ENCODE results near the gene B9D1. TPM values are rescaled to one million over a fixed set of nuclear protein-coding genes. Genes with fewer than 3 reads are reported as not detected.
A peak's percentile ranks its signal among the peaks of the same experiment; 100 is the strongest.

The B9D1 gene
- total RNA-seq, 1 donor: 21.0 TPM

DNA sequence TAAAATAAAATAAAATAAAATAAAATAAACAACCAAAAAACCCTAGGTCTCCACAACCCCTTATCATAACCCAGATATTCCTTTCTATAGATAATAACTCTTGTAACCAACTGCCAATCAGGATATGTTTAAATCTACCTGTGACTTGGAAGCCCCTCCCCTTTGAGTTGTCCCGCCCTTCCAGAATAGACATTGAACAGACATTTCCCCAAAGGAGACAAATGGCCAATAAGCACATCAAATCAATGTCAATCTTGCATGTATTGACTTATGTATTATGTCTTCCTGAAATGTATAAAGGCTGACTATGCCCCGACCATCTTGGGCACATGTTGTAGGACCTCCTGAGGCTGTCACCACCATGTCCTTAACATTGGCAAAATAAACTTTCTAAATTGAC, 14.3 kb upstream of the B9D1 start:
- peaks cover 41% of the 10 kb centered on the region for H3K79me2 ChIP-seq (ENCODE audit: insufficient read depth, low read length)
- H3K27me3 ChIP-seq (ENCODE audit: insufficient read depth, low read length): no peaks in the 10 kb centered on the region
- H3K4me2 ChIP-seq (ENCODE audit: insufficient read depth, low read length): peak overlapping the region; percentile 98
- H2AFZ ChIP-seq (ENCODE audit: low read length): peak overlapping the region; percentile 99
- H3K4me3 ChIP-seq (ENCODE audit: insufficient read depth, low read length): peak overlapping the region; percentile 96
- H3K36me3 ChIP-seq (ENCODE audit: insufficient read depth, low read length): peaks cover 27% of the 10 kb centered on the region
- no peak for DNase-seq (ENCODE audit: insufficient read length, low spot score, missing footprints)
- H3K9me3 ChIP-seq (ENCODE audit: low read depth, low read length): no peaks in the 10 kb centered on the region
- H3K4me1 ChIP-seq (ENCODE audit: insufficient read depth, low read length): peaks cover 21% of the 10 kb centered on the region
- H3K27ac ChIP-seq (ENCODE audit: low read depth, low read length): peak overlapping the region; percentile 98
- TF ChIP-seq, protein P1, sequence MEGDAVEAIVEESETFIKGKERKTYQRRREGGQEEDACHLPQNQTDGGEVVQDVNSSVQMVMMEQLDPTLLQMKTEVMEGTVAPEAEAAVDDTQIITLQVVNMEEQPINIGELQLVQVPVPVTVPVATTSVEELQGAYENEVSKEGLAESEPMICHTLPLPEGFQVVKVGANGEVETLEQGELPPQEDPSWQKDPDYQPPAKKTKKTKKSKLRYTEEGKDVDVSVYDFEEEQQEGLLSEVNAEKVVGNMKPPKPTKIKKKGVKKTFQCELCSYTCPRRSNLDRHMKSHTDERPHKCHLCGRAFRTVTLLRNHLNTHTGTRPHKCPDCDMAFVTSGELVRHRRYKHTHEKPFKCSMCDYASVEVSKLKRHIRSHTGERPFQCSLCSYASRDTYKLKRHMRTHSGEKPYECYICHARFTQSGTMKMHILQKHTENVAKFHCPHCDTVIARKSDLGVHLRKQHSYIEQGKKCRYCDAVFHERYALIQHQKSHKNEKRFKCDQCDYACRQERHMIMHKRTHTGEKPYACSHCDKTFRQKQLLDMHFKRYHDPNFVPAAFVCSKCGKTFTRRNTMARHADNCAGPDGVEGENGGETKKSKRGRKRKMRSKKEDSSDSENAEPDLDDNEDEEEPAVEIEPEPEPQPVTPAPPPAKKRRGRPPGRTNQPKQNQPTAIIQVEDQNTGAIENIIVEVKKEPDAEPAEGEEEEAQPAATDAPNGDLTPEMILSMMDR (IDR thresholded peaks at IDR 0.05; ENCODE audit: extremely low read depth, low read depth, low read length): no peak
- peaks cover 8% of the 10 kb centered on the region for H4K20me1 ChIP-seq (ENCODE audit: insufficient read depth, low read length)

DNA sequence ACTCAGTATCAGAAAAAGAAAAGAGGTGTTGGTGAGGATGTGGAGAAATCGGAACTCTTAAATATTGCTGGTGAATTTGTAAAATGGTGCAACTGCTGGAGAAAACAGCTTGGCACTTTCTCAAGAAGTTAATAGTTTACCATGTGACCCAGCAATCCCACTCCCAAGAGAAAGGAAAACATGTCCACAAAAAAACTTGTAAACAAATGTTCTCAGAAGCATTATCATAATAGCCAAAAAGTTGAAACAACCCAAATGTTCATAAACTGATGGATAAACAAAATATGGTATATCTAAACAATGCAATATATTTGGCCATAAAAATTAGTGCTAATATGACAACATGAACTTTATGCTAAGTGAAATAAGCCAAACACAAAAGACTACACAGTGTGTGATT, 13.2 kb upstream of the B9D1 start:
- no peak overlapping the region for H3K27ac ChIP-seq (ENCODE audit: low read depth, low read length)
- TF ChIP-seq, protein P1 (IDR thresholded peaks at IDR 0.05; ENCODE audit: extremely low read depth, low read depth, low read length): no peak
- H3K9me3 ChIP-seq (ENCODE audit: low read depth, low read length): no peaks in the 10 kb centered on the region
- peaks cover 8% of the 10 kb centered on the region for H4K20me1 ChIP-seq (ENCODE audit: insufficient read depth, low read length)
- H3K4me3 ChIP-seq (ENCODE audit: insufficient read depth, low read length): no peak overlapping the region
- DNase-seq (ENCODE audit: insufficient read length, low spot score, missing footprints): no peak
- no peak overlapping the region for H2AFZ ChIP-seq (ENCODE audit: low read length)
- H3K4me2 ChIP-seq (ENCODE audit: insufficient read depth, low read length): no peak overlapping the region
- H3K36me3 ChIP-seq (ENCODE audit: insufficient read depth, low read length): peaks cover 17% of the 10 kb centered on the region
- H3K4me1 ChIP-seq (ENCODE audit: insufficient read depth, low read length): peaks cover 21% of the 10 kb centered on the region
- H3K27me3 ChIP-seq (ENCODE audit: insufficient read depth, low read length): no peaks in the 10 kb centered on the region
- peaks cover 35% of the 10 kb centered on the region for H3K79me2 ChIP-seq (ENCODE audit: insufficient read depth, low read length)

DNA sequence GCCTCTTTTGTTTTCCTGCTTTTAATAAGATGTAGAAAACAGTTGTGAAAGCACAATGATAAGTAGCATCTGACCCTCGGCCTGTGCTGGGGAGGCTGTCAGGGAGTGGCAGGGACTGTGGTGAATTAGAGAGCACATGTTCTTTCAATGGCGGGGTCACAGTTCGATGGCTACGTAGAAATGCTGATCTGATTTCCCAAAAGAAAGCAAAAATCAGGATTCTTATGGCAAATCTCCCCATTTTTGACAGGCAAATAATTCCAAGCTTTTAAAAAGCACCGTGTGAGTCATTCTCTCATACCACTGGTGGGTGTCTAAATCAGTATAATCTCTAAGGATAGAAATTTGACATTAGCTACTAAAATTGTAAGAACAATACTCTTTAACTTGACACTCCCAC, 11.6 kb upstream of the B9D1 start:
- Histone ChIP-seq H3K79me2 (ENCODE audit: insufficient read depth, low read length) (peaks cover 19% of the 10 kb centered on the region), H3K4me1 (ENCODE audit: insufficient read depth, low read length) (peaks cover 13% of the 10 kb centered on the region), H3K36me3 (ENCODE audit: insufficient read depth, low read length) (peaks cover under 1% of the 10 kb centered on the region), H3K27me3 (ENCODE audit: insufficient read depth, low read length) (no peaks in the 10 kb centered on the region), H4K20me1 (ENCODE audit: insufficient read depth, low read length) (peaks cover under 1% of the 10 kb centered on the region), H3K4me2 (ENCODE audit: insufficient read depth, low read length) (no peak overlapping the region), H2AFZ (ENCODE audit: low read length) (no peak overlapping the region), H3K27ac (ENCODE audit: low read depth, low read length) (no peak overlapping the region), H3K9me3 (ENCODE audit: low read depth, low read length) (no peaks in the 10 kb centered on the region), H3K4me3 (ENCODE audit: insufficient read depth, low read length) (no peak overlapping the region)
- TF ChIP-seq, protein P1 (IDR thresholded peaks at IDR 0.05; ENCODE audit: extremely low read depth, low read depth, low read length): no peak
- peak; percentile 79 for DNase-seq (ENCODE audit: insufficient read length, low spot score, missing footprints)

DNA sequence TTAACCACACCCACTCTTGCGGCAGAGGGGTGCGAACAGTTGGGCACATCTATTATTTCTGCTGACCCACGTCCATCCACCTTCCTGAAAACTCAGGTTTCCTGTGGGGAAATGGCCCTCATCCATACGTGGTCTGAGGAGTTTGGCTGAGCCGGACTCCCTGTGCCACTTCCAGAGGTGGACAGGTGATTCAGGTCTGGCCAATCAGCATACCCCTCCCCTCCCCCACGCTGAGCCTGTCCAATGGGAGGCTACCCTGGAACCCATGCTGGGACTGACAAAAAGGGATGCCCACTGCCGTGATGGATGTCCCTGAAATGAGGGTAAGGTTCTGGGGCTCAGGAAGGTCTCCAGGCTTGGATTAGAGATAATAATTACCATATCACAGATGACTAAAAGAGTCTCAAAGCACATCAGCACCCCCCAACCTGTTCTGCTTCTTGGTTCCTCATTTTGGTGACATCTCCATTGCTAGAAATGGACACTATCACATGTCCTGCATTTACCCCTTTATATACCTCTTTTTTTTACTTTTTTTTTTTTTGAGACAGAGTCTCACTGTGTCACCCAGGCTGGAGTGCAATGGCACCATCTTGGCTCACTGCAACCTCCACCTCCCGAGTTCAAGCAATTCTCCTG, 10.5 kb upstream of the B9D1 start:
- no peaks in the 10 kb centered on the region for H4K20me1 ChIP-seq (ENCODE audit: insufficient read depth, low read length)
- peaks cover 11% of the 10 kb centered on the region for H3K4me1 ChIP-seq (ENCODE audit: insufficient read depth, low read length)
- peaks cover 10% of the 10 kb centered on the region for H3K79me2 ChIP-seq (ENCODE audit: insufficient read depth, low read length)
- no peaks in the 10 kb centered on the region for H3K9me3 ChIP-seq (ENCODE audit: low read depth, low read length)
- no peaks in the 10 kb centered on the region for H3K36me3 ChIP-seq (ENCODE audit: insufficient read depth, low read length)
- H3K27me3 ChIP-seq (ENCODE audit: insufficient read depth, low read length): no peaks in the 10 kb centered on the region
- no peak overlapping the region for H3K4me3 ChIP-seq (ENCODE audit: insufficient read depth, low read length)
- DNase-seq (ENCODE audit: insufficient read length, low spot score, missing footprints): peak; percentile 41
- H3K27ac ChIP-seq (ENCODE audit: low read depth, low read length): no peak overlapping the region
- no peak overlapping the region for H3K4me2 ChIP-seq (ENCODE audit: insufficient read depth, low read length)
- H2AFZ ChIP-seq (ENCODE audit: low read length): no peak overlapping the region
- TF ChIP-seq, protein P1 (IDR thresholded peaks at IDR 0.05; ENCODE audit: extremely low read depth, low read depth, low read length): no peak
